GM18951 (cell line): ENCODE data around the gene PPP1R14C.

Source experiments
- POLR2A ChIP-seq: IDR thresholded peaks from 4 replicates; pipeline ENCODE4 v1.6.1; 2011; ENCODE audit warnings: mild to moderate bottlenecking; ENCODE audit not compliant: insufficient read length, insufficient read depth; ENCODE audit errors: extremely low read depth
- in situ Hi-C: fragments of 300-500 bp; cut with MboI; formaldehyde crosslinking; loops from one replicate; pipeline ENCODE4 v1.12.0; 2022; ENCODE audit warnings: low sequenced_read_pairs, mixed read lengths, inconsistent platforms; ENCODE audit not compliant: unreplicated experiment

PPP1R14C gene

GRCh38 chr6:150142670-150143515 lies at the start of gene PPP1R14C:
TSS of gene PPP1R14C (plus strand) at chr6:150143044. CDS start at chr6:150143193, 149 bp downstream.
- in situ Hi-C loops = no loop called here
- TF ChIP-seq POLR2A = no peak

GRCh38 chr6:150093397-150093796 lies 49.4 kb upstream of the PPP1R14C start:
- no peak for TF ChIP-seq POLR2A
- in situ Hi-C loops = no loop called here

GRCh38 chr6:150098155-150098554 lies 44.7 kb upstream of the PPP1R14C start:
- in situ Hi-C loops = no loop called here
- no peak for TF ChIP-seq POLR2A

GRCh38 chr6:150099546-150099945 lies 43.3 kb upstream of the PPP1R14C start:
- in situ Hi-C loops = no loop called here
- no peak for TF ChIP-seq POLR2A

- in situ Hi-C loops = no loop called here
- TF ChIP-seq POLR2A = no peak
Measured at GRCh38 chr6:150099953-150100352, 42.9 kb upstream of the PPP1R14C start.

GRCh38 chr6:150100745-150101144 lies 42.1 kb upstream of the PPP1R14C start:
- TF ChIP-seq POLR2A = no peak
- in situ Hi-C loops = no loop called here

- TF ChIP-seq POLR2A = no peak
- in situ Hi-C loops = no loop called here
Measured at GRCh38 chr6:150102750-150103270, 40.0 kb upstream of the PPP1R14C start.

GRCh38 chr6:150112233-150112632 lies 30.6 kb upstream of the PPP1R14C start:
- no peak for TF ChIP-seq POLR2A
- in situ Hi-C loops = no loop called here

GRCh38 chr6:150115769-150116168 lies 27.1 kb upstream of the PPP1R14C start:
- no peak for TF ChIP-seq POLR2A

GRCh38 chr6:150116200-150116800 lies 26.5 kb upstream of the PPP1R14C start:
- in situ Hi-C loops = no loop called here
- TF ChIP-seq POLR2A = no peak

More at GRCh38 chr6:150115769-150116168, 27.1 kb upstream of the PPP1R14C start:
- in situ Hi-C loops = no loop called here

GRCh38 chr6:150118203-150118602 lies 24.6 kb upstream of the PPP1R14C start:
- TF ChIP-seq POLR2A = no peak
- in situ Hi-C loops = no loop called here

GRCh38 chr6:150118627-150119026 lies 24.2 kb upstream of the PPP1R14C start:
- in situ Hi-C loops = no loop called here
- TF ChIP-seq POLR2A = no peak

- no peak for TF ChIP-seq POLR2A
- in situ Hi-C loops = no loop called here
Measured at GRCh38 chr6:150119173-150119572, 23.7 kb upstream of the PPP1R14C start.

- TF ChIP-seq POLR2A = no peak
- in situ Hi-C loops = no loop called here
Measured at GRCh38 chr6:150123645-150124044, 19.2 kb upstream of the PPP1R14C start.
